ENCODE measurements around the gene ZSCAN12.

The ZSCAN12 gene

GRCh38 chr6:28402197-28402596, 2.6 kb upstream of the ZSCAN12 start:
- DNase-seq (ENCODE audit: extremely low read depth, insufficient read length): no peak
- TF ChIP-seq CTCF (IDR thresholded peaks at IDR 0.05; ENCODE audit: insufficient read depth, low read length, poor library complexity, severe bottlenecking): no peak
- H3K4me3 ChIP-seq (replicated peaks; ENCODE audit: low read depth, low read length): no peak overlapping the region
- H3K27me3 ChIP-seq (replicated peaks; ENCODE audit: control insufficient read depth, insufficient read depth, low read length): no peaks in the 10 kb centered on the region
- no peaks in the 10 kb centered on the region for H3K36me3 ChIP-seq (ENCODE audit: control insufficient read depth, insufficient read depth, low read length)

GRCh38 chr6:28401172-28401571, 1.6 kb upstream of the ZSCAN12 start:
- Histone ChIP-seq H3K36me3 (ENCODE audit: control insufficient read depth, insufficient read depth, low read length) (no peaks in the 10 kb centered on the region), H3K27me3 (replicated peaks; ENCODE audit: control insufficient read depth, insufficient read depth, low read length) (no peaks in the 10 kb centered on the region), H3K4me3 (replicated peaks; ENCODE audit: low read depth, low read length) (no peak overlapping the region)
- no peak for TF ChIP-seq CTCF (IDR thresholded peaks at IDR 0.05; ENCODE audit: insufficient read depth, low read length, poor library complexity, severe bottlenecking)
- no peak for DNase-seq (ENCODE audit: extremely low read depth, insufficient read length)

- no peak for TF ChIP-seq CTCF (IDR thresholded peaks at IDR 0.05; ENCODE audit: insufficient read depth, low read length, poor library complexity, severe bottlenecking)
- H3K36me3 ChIP-seq (ENCODE audit: control insufficient read depth, insufficient read depth, low read length): no peaks in the 10 kb centered on the region
- no peaks in the 10 kb centered on the region for H3K27me3 ChIP-seq (replicated peaks; ENCODE audit: control insufficient read depth, insufficient read depth, low read length)
- DNase-seq (ENCODE audit: extremely low read depth, insufficient read length): no peak
- H3K4me3 ChIP-seq (replicated peaks; ENCODE audit: low read depth, low read length): peak overlapping the region; percentile 97
These were observed 540 bp upstream of the ZSCAN12 start for GRCh38 chr6:28400122-28400451.

- H3K36me3 ChIP-seq (ENCODE audit: control insufficient read depth, insufficient read depth, low read length): peaks cover 8% of the 10 kb centered on the region
- H3K27me3 ChIP-seq (replicated peaks; ENCODE audit: control insufficient read depth, insufficient read depth, low read length): no peaks in the 10 kb centered on the region
- H3K4me3 ChIP-seq (replicated peaks; ENCODE audit: low read depth, low read length): no peak overlapping the region
- no peak for TF ChIP-seq CTCF (IDR thresholded peaks at IDR 0.05; ENCODE audit: insufficient read depth, low read length, poor library complexity, severe bottlenecking)
- DNase-seq (ENCODE audit: extremely low read depth, insufficient read length): no peak
These were observed 3.6 kb downstream of the ZSCAN12 start for GRCh38 chr6:28395918-28396317.

- no peak overlapping the region for H3K4me3 ChIP-seq (replicated peaks; ENCODE audit: low read depth, low read length)
- peaks cover 17% of the 10 kb centered on the region for H3K36me3 ChIP-seq (ENCODE audit: control insufficient read depth, insufficient read depth, low read length)
- no peak for DNase-seq (ENCODE audit: extremely low read depth, insufficient read length)
These were observed 5.5 kb downstream of the ZSCAN12 start for GRCh38 chr6:28393912-28394662.

More at GRCh38 chr6:28393912-28394662, 5.5 kb downstream of the ZSCAN12 start:
- TF ChIP-seq CTCF (IDR thresholded peaks at IDR 0.05; ENCODE audit: insufficient read depth, low read length, poor library complexity, severe bottlenecking): peak; percentile 26
- H3K27me3 ChIP-seq (replicated peaks; ENCODE audit: control insufficient read depth, insufficient read depth, low read length): no peaks in the 10 kb centered on the region

All from GM06990 (cell line).